Upper lobe of left lung (tissue), 6 donors: ENCODE results near the gene NEXN. TPM values are rescaled to one million over a fixed set of nuclear protein-coding genes. Genes with fewer than 3 reads are reported as not detected.
A peak's percentile ranks its signal among the peaks of the same experiment; 100 is the strongest.

Experiments
- ATAC-seq, 2 donors: fragments of 200-7000 bp; cut with Tn5 transposase; one replicate each; pipeline ENCODE4 v1.9.1; 2022; ENCODE audit warnings: mild to moderate bottlenecking in 2 of 2, moderate library complexity in 2 of 2; ENCODE audit not compliant: low FRiP score in 2 of 2
- DNase-seq, 2 donors: peaks; one replicate each; pipeline ENCODE4 v3.0.0-alpha.2; 2019 to 2020
- H3K27ac ChIP-seq, 4 donors: fragments of 200-600 bp; sonication (generic); one replicate each; pipeline ENCODE4 v1.5.1; 2016 to 2019
- H3K27me3 ChIP-seq, 4 donors: fragments of 200-600 bp; sonication (generic); one replicate each; pipeline ENCODE4 v1.5.1; 2017 to 2019
- H3K36me3 ChIP-seq, 4 donors: fragments of 200-600 bp; sonication (generic); one replicate each; pipeline ENCODE4 v1.5.1; 2016 to 2019
- H3K4me1 ChIP-seq, 4 donors: fragments of 200-600 bp; sonication (generic); one replicate each; pipeline ENCODE4 v1.5.1; 2018 to 2019
- H3K4me3 ChIP-seq, 4 donors: fragments of 200-600 bp; sonication (generic); one replicate each; pipeline ENCODE4 v1.5.1; 2017 to 2019; ENCODE audit warnings: mild to moderate bottlenecking in 2 of 4, moderate library complexity in 1 of 4
- H3K9me3 ChIP-seq, 4 donors: fragments of 200-600 bp; sonication (generic); one replicate each; pipeline ENCODE4 v1.5.1; 2018 to 2019
- EP300 ChIP-seq, 4 donors: sonication (generic); formaldehyde crosslinking; IDR thresholded peaks; one replicate each; pipeline ENCODE4 v1.5.1; 2017; ENCODE audit warnings: antibody characterized with exemption in 4 of 4, control low read depth in 2 of 4
- POLR2A ChIP-seq, 4 donors: fragments of 450-650 bp; IDR thresholded peaks; one replicate each; pipeline ENCODE4 v1.5.1; 2016 to 2017; ENCODE audit warnings: antibody characterized with exemption in 4 of 4, mild to moderate bottlenecking in 2 of 4
- POLR2AphosphoS5 ChIP-seq, 2 donors: sonication (generic); formaldehyde crosslinking; IDR thresholded peaks; one replicate each; pipeline ENCODE4 v1.5.1; 2017; ENCODE audit warnings: antibody characterized with exemption in 2 of 2
- WGBS, 2 donors: methylation state at CpG; one replicate each; pipeline ENCODE4 v1.1.5; 2017 to 2018; 5-methylcytosine and 5-hydroxymethylcytosine counted together
- total RNA-seq, 6 donors: library from RNA; depleted of rRNA in 4 of 6; stranded (reverse); fragments of >200 nt in 4 of 6; gene quantifications; one replicate each; pipeline versions ENCODE4 v1.1.0 to v1.2.1, GENCODE V29; 2016 to 2021
- TF ChIP-seq, protein P1 (sequence below), 6 experiments: fragments of 450-650 bp in 4 of 6; fragments of 200-600 bp in 2 of 6; sonication (generic) in 2 of 6; IDR thresholded peaks; one replicate each; pipeline ENCODE4 v1.5.1; 2016 to 2019; ENCODE audit warnings: antibody characterized with exemption in 6 of 6
- donor health status: DM: no; HTN: no; CAD: no; lungs with moderate emphysema.
- donor health status: DM: no; HTN: yes; CAD: no; lungs with severe emphysema.

NEXN gene
- total RNA-seq, 6 donors from 2014 or later, result 13.0 to 60.8 (median 28.2) TPM

DNA sequence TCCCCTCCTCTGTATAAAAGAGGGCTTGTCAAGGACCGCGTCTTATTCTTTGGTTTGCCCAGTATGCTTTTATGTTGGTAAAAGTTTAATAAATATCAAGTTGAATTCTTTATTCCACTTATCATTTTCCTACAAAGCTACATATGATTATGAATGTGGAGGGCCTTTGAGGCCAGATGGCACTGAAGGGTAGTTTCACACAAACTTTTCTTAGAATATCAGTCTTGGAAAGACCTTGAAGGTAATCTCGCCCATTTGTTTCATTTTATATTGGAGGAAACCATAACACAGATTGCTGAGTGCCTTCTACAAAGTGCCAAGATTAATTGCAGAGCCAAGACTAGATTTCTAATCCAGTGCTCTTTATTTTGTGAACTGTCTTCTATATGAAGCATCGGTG is 96.2 kb downstream of the NEXN start:
- Histone ChIP-seq H3K4me1 (peaks cover 0 to 15% (median 9%) of the 10 kb centered on the region in 4 donors), H3K27ac (peak overlapping the region in 1 of 4 donors; percentile 6), H3K27me3 (no peaks in the 10 kb centered on the region), H3K36me3 (no peaks in the 10 kb centered on the region), H3K9me3 (no peaks in the 10 kb centered on the region), H3K4me3 (no peak overlapping the region)
- TF ChIP-seq, protein P1, sequence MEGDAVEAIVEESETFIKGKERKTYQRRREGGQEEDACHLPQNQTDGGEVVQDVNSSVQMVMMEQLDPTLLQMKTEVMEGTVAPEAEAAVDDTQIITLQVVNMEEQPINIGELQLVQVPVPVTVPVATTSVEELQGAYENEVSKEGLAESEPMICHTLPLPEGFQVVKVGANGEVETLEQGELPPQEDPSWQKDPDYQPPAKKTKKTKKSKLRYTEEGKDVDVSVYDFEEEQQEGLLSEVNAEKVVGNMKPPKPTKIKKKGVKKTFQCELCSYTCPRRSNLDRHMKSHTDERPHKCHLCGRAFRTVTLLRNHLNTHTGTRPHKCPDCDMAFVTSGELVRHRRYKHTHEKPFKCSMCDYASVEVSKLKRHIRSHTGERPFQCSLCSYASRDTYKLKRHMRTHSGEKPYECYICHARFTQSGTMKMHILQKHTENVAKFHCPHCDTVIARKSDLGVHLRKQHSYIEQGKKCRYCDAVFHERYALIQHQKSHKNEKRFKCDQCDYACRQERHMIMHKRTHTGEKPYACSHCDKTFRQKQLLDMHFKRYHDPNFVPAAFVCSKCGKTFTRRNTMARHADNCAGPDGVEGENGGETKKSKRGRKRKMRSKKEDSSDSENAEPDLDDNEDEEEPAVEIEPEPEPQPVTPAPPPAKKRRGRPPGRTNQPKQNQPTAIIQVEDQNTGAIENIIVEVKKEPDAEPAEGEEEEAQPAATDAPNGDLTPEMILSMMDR (IDR thresholded peaks at IDR 0.05), result no peak
- no peak for TF ChIP-seq POLR2A (IDR thresholded peaks at IDR 0.05)
- ATAC-seq (no peak), DNase-seq (no peak)
- 91 to 95% methylated on average over 4 of the region's 4 CpGs for WGBS, 2 donors

DNA sequence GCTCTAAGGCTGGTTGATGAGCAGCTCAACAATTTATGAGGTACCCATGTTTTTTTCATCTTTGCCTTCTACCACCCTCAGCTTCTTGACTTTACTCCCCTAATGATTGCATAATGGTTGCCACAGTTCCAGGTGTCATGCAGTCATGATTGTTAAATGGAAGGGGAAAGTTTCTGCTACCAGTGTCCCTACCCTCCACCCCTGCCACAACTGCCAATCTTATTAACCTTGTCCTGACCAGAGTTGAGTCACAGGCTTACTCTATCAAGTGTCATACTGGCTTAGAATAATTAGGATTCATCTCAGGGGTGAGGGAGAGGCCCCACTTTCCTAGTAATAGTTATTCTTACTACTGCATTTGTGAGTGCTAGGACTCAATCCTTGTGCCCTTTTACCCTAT is 98.4 kb downstream of the NEXN start:
- H3K36me3 ChIP-seq, result no peaks in the 10 kb centered on the region
- no peaks in the 10 kb centered on the region for H3K4me1 ChIP-seq
- DNase-seq, result no peak
- TF ChIP-seq, protein P1 (IDR thresholded peaks at IDR 0.05), result no peak
- no peak for TF ChIP-seq EP300 (IDR thresholded peaks at IDR 0.05)
- no peak for TF ChIP-seq POLR2AphosphoS5 (IDR thresholded peaks at IDR 0.05)
- TF ChIP-seq POLR2A (IDR thresholded peaks at IDR 0.05), result no peak
- no peak overlapping the region for H3K27ac ChIP-seq
- no peaks in the 10 kb centered on the region for H3K27me3 ChIP-seq
- H3K9me3 ChIP-seq, result no peaks in the 10 kb centered on the region
- ATAC-seq, result no peak
- H3K4me3 ChIP-seq, result no peak overlapping the region

DNA sequence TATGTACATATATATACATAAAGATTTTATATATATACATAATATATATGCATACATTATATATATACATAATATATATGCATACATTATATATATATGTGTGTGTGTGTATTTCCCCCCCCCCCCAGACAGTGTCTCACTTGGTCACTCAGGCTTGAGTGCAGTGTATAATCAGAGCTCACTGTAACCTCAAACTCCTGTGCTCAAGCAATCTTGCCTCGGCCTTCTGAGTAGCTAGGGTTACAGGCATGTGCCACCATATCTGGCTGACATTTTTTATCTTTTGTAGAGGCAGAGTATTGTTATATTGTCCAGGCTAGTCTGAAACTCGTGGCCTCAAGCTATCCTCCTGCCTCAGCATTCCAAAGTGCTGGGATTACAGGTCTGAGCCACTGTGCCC is 99.5 kb downstream of the NEXN start:
- no peak for ATAC-seq
- Histone ChIP-seq H3K27me3 (no peaks in the 10 kb centered on the region), H3K27ac (no peak overlapping the region), H3K36me3 (no peaks in the 10 kb centered on the region), H3K4me3 (no peak overlapping the region), H3K9me3 (no peaks in the 10 kb centered on the region), H3K4me1 (no peaks in the 10 kb centered on the region)
- TF ChIP-seq POLR2A (IDR thresholded peaks at IDR 0.05), result no peak
- TF ChIP-seq, protein P1 (IDR thresholded peaks at IDR 0.05), result no peak
- no peak for DNase-seq
- 73 to 88% methylated on average over 2 of the region's 2 CpGs for WGBS, 2 donors

DNA sequence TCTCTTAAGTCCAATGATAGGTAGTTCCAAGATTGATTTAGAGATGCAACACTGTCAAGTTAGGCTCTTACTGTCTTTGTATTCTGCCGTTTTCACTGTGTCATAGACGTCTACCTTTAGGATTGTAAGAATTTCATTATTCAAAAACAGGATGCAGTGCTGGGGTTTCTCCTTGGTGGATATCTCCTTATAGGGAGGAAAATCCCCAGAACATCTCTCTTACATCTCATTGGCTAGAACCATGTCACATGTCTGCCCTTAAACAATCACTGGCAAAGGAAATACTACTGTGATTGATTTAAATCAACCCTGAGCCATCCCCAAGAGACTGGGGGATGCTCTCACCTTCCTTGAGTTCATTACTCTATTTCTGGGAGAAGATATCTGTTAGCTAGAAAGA is 101.3 kb downstream of the NEXN start:
- Histone ChIP-seq H3K4me1 (no peaks in the 10 kb centered on the region), H3K27ac (no peak overlapping the region), H3K36me3 (peaks cover 0 to 4% (median 0%) of the 10 kb centered on the region in 4 donors), H3K9me3 (no peaks in the 10 kb centered on the region), H3K27me3 (no peaks in the 10 kb centered on the region), H3K4me3 (no peak overlapping the region)
- TF ChIP-seq, protein P1 (IDR thresholded peaks at IDR 0.05), result no peak
- TF ChIP-seq POLR2AphosphoS5 (IDR thresholded peaks at IDR 0.05) (no peak), POLR2A (IDR thresholded peaks at IDR 0.05) (no peak), EP300 (IDR thresholded peaks at IDR 0.05) (no peak)
- DNase-seq, result no peak
- 100% methylated on average over 2 of the region's 2 CpGs for WGBS, 2 donors
- no peak for ATAC-seq

DNA sequence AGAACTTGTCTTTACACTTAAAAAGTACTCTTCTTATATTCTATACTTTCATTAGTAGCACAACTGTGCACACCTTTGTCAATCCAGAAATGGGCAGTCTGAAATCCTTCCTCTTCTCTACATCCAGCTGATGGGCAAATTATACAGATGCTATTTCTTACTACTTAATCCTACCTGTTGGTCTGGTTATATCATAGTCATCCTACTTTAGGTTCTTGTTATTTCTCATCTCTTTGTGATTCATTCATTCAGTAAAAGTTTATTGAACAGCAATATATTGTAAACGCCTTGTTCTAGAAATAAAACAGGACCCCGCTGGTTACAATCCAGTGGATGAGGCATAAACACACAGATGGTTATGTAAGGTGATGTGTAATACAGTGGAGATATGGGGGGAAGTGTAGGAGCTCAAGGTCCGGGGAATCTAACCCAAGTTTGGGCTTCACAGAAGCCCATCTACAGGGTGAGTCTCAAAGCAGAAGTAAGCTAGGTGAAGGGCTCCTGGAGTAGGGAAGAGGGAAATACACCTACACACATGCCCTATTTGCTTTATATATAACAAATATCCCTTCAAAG is 102.3 kb downstream of the NEXN start:
- ATAC-seq, result no peak
- no peak overlapping the region for H3K27ac ChIP-seq
- 91 to 95% methylated on average over 3 of the region's 3 CpGs for WGBS, 2 donors

More for the DNA sequence above, 102.3 kb downstream of the NEXN start:
- Histone ChIP-seq H3K36me3 (peaks cover 0 to 7% (median 0%) of the 10 kb centered on the region in 4 donors), H3K9me3 (no peaks in the 10 kb centered on the region), H3K27me3 (no peaks in the 10 kb centered on the region), H3K4me3 (no peak overlapping the region), H3K4me1 (no peaks in the 10 kb centered on the region)
- TF ChIP-seq, protein P1 (IDR thresholded peaks at IDR 0.05), result no peak
- TF ChIP-seq POLR2A (IDR thresholded peaks at IDR 0.05) (no peak), EP300 (IDR thresholded peaks at IDR 0.05) (no peak), POLR2AphosphoS5 (IDR thresholded peaks at IDR 0.05) (no peak)
- DNase-seq, result no peak
